ENCODE measurements around the gene CES2. TPM values are rescaled to one million over a fixed set of nuclear protein-coding genes. Genes with fewer than 3 reads are reported as not detected.

CES2 gene
- total and polyA plus RNA-seq, 2 donors (not counting 3 experiments of a cell fraction or from before 2014, with no cell fraction given): 19.1 to 28.8 TPM

- Histone ChIP-seq H3K36me3 (ENCODE audit: control insufficient read depth in 2 of 2, extremely low read depth in 1 of 2, insufficient read depth in 2 of 2, low read length in 2 of 2) (no peaks in the 10 kb centered on the region), H3K27ac (ENCODE audit: insufficient read depth, low read depth, low read length) (no peak overlapping the region), H3K9me1 (replicated peaks; ENCODE audit: control insufficient read depth, extremely low read depth, insufficient read depth, low read length) (no peaks in the 10 kb centered on the region), H3K4me1 (ENCODE audit: control insufficient read depth, extremely low read depth, insufficient read depth, low read length) (peaks cover 4% of the 10 kb centered on the region), H3K27me3 (ENCODE audit: control insufficient read depth in 2 of 2, insufficient read depth in 2 of 2, low read length in 2 of 2) (no peaks in the 10 kb centered on the region), H3K9me3 (replicated peaks; ENCODE audit: control insufficient read depth, insufficient read depth, low read length) (no peaks in the 10 kb centered on the region), H2AFZ (ENCODE audit: low read depth, low read length) (no peak overlapping the region), H3K9ac (replicated peaks; ENCODE audit: extremely low read depth, insufficient read depth, low read length) (no peak overlapping the region), H3K4me3 (replicated peaks in 1 of 3; ENCODE audit: insufficient read depth in 1 of 3, low read depth in 1 of 3, low read length in 3 of 3) (no peak overlapping the region), H3K4me2 (ENCODE audit: insufficient read depth, low read length) (no peak overlapping the region), H3K79me2 (ENCODE audit: control insufficient read depth, insufficient read depth, low read length) (no peaks in the 10 kb centered on the region), H4K20me1 (replicated peaks; ENCODE audit: control insufficient read depth, extremely low read depth, insufficient read depth, low read length) (no peaks in the 10 kb centered on the region)
- CTCF ChIA-PET: interaction anchor here (0.5 to 1.6 kb wide), 2 partner anchors 9 to 18 kb away, joined by 3 to 4 read pairs; no protein-coding TSS in a partner anchor
- BruUV-seq (replicated peaks): no TSS peak
- FAIRE-seq (no peak), DNase-seq (ENCODE audit: low read depth, low spot score) (no peak)
- POLR2A ChIA-PET: no interaction called here
- TF ChIP-seq MYC (IDR thresholded peaks at IDR 0.05; ENCODE audit: low read depth, low read length) (no peak), POLR2AphosphoS5 (IDR thresholded peaks at IDR 0.05; ENCODE audit: insufficient read depth, low read depth, low read length) (no peak), MAX (IDR thresholded peaks at IDR 0.05; ENCODE audit: insufficient read depth, insufficient read length) (no peak), CTCF (IDR thresholded peaks at IDR 0.05; ENCODE audit: extremely low read depth in 1 of 2, insufficient read depth in 1 of 2, low read depth in 1 of 2, low read length in 2 of 2) (no peak), EZH2 (IDR thresholded peaks at IDR 0.05; ENCODE audit: borderline replicate concordance, low read depth, low read length, severe bottlenecking) (no peak), FOS (IDR thresholded peaks at IDR 0.05; ENCODE audit: borderline replicate concordance, insufficient read depth, low read length) (no peak), GATA2 (IDR thresholded peaks at IDR 0.05; ENCODE audit: insufficient read depth, insufficient read length, low read depth, low read length) (no peak)
- intact Hi-C loops (cut with micrococcal nuclease): no loop called here
- dilution Hi-C loops (cut with MboI; ENCODE audit: extremely low pct_ligation_motif_present, low sequenced_read_pairs): no loop called here
Measured at GRCh38 chr16:66904846-66905632, 30.3 kb upstream of the CES2 start.

Measured in endothelial cell of umbilical vein (primary cell).